ENCODE data around the gene GFM2. TPM values are rescaled to one million over a fixed set of nuclear protein-coding genes. Genes with fewer than 3 reads are reported as not detected.

GFM2 gene
- total RNA-seq, 4 donors from 2014 or later: 19.3 to 27.0 (median 24.7) TPM

DNA sequence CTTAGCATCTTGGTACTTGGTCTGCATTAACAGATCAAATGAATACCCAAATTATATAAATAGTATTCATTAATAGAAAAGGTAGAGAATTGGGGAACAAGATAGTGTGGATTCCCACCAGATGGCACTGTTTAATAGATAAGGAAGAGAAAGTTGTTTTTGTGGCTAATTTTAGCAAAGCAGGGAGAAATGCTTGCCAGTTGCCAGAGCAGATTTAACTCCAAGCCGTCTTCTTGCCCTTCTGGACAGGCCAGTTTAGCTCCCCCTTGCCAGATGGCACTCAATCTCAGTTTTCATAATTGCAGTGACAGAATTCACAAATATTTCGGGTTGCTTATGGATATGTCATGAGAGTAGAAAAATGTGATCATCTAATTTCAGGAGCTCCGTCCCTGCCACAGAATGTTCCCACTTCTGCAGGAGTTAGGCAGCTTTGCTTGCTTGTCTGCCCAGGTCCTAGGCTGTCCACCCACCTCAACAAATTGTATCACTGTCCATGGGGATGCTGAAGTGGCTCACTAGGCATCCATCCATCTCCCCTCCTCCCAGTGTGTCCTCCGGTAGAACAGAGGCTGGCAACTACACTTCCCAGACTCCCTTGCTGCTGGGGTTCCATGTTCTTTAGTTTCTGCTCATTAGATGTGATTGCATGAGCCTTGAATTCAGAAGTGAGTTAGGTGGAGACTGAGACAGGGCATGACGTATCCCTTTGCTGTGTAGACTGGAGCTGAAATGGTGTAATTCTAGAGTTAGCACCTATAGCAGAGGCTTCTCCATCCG lies 93.7 kb downstream of the GFM2 start:
- H3K4me1 ChIP-seq: no peaks in the 10 kb centered on the region
- TF ChIP-seq EP300 (IDR thresholded peaks at IDR 0.05; ENCODE audit: low read depth): no peak
- no peak for TF ChIP-seq POLR2A (IDR thresholded peaks at IDR 0.05)
- TF ChIP-seq, protein P1, sequence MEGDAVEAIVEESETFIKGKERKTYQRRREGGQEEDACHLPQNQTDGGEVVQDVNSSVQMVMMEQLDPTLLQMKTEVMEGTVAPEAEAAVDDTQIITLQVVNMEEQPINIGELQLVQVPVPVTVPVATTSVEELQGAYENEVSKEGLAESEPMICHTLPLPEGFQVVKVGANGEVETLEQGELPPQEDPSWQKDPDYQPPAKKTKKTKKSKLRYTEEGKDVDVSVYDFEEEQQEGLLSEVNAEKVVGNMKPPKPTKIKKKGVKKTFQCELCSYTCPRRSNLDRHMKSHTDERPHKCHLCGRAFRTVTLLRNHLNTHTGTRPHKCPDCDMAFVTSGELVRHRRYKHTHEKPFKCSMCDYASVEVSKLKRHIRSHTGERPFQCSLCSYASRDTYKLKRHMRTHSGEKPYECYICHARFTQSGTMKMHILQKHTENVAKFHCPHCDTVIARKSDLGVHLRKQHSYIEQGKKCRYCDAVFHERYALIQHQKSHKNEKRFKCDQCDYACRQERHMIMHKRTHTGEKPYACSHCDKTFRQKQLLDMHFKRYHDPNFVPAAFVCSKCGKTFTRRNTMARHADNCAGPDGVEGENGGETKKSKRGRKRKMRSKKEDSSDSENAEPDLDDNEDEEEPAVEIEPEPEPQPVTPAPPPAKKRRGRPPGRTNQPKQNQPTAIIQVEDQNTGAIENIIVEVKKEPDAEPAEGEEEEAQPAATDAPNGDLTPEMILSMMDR (IDR thresholded peaks at IDR 0.05): peak in 4 of 5 experiments; percentile 22 to 44 (median 28)
- in situ Hi-C loops (cut with MboI; ENCODE audit: low pct_ligation_motif_present in 1 of 4, low pct_unique_long_range_greater_than_20kb in 1 of 4, low sequenced_read_pairs in 3 of 4): loop anchor here (10.0 to 25.0 kb wide), 3 partner anchors 239 to 1086 kb away; no protein-coding TSS in a partner anchor
- intact Hi-C loops (cut with DNase I; ENCODE audit: low total_unique reads): no loop called here
- WGBS, 2 donors (ENCODE audit: low coverage in 1 of 2): 0 to 66% methylated on average over 1 to 6 of the region's 6 CpGs
- H3K27ac ChIP-seq: peak overlapping the region in 1 of 4 donors; percentile 33
- no peaks in the 10 kb centered on the region for H3K27me3 ChIP-seq
- no peaks in the 10 kb centered on the region for H3K36me3 ChIP-seq
- no peak for DNase-seq
- no peak overlapping the region for H3K4me3 ChIP-seq
- no peaks in the 10 kb centered on the region for H3K9me3 ChIP-seq

DNA sequence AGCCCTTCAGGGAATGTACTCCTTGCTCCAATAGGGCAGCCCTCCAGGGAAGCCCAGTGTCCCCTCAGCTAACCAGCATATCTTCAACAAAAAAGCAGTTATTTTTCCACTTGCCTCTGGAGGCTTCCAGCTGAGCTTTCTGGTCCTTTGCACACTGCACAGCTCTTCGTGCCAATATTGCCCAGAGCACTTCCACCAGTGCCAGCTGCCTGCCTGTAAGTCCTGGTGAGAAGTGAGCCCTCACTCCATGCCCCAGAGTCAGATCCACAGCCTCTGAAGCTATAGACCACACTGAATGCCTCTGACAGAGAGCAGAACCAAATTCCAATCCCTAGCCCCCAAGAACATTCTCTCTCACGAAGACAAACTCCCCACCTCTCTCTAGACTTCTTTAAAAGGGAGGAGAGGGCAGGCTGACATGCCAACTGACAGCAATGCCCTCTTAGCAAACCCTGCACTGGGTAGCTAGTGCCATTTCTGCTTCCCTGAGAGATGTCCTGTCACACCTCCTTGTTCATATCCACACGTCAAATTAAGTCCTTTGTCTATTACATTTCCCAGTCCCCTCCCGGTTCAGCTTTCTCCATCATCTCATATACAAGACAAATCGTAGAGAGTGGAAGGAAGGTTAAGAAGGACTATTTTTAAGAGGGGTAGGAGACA lies 94.6 kb downstream of the GFM2 start:
- Histone ChIP-seq H3K36me3 (no peaks in the 10 kb centered on the region), H3K27ac (no peak overlapping the region), H3K4me1 (no peaks in the 10 kb centered on the region), H3K27me3 (no peaks in the 10 kb centered on the region), H3K4me3 (no peak overlapping the region), H3K9me3 (no peaks in the 10 kb centered on the region)
- TF ChIP-seq, protein P1 (IDR thresholded peaks at IDR 0.05): no peak
- TF ChIP-seq POLR2AphosphoS5 (IDR thresholded peaks at IDR 0.05) (no peak), POLR2A (IDR thresholded peaks at IDR 0.05) (no peak), EP300 (IDR thresholded peaks at IDR 0.05; ENCODE audit: low read depth) (no peak)
- WGBS, 2 donors (ENCODE audit: low coverage in 1 of 2): 52 to 60% methylated on average over 2 to 5 of the region's 5 CpGs
- intact Hi-C loops (cut with DNase I; ENCODE audit: low total_unique reads) (no loop called here), in situ Hi-C loops (cut with MboI; ENCODE audit: low pct_ligation_motif_present in 1 of 4, low pct_unique_long_range_greater_than_20kb in 1 of 4, low sequenced_read_pairs in 3 of 4) (loop anchor here (10.0 to 25.0 kb wide), 3 partner anchors 240 to 1085 kb away; no protein-coding TSS in a partner anchor)
- DNase-seq: no peak

Small RNA genes lying within 50 kb of the gene (small RNA-seq; reads per million reads assigned to genes)
- gene RNU6-658P: 0 reads per million in 4 donors

Other genes starting within 250 kb of the GFM2 start
- gene ENC1, start 126.4 kb downstream of the GFM2 start, total RNA-seq: 10 to 100 TPM; 14.9 to 26.9 (median 22.0) TPM
- gene HEXB, start 81.9 kb downstream of the GFM2 start, total RNA-seq: 100 to 1,000 TPM; 143 to 235 (median 168) TPM
- gene NSA2, start 132 bp upstream of the GFM2 start, total RNA-seq: 10 to 100 TPM; 24.7 to 88.0 (median 37.4) TPM
- 10 to 100 TPM in 1 of 4 donors, 1 to 10 TPM in 2, under 1 TPM in 1; 0.20 to 14.6 (median 2.5) TPM for gene FAM169A, start 99.3 kb upstream of the GFM2 start, total RNA-seq

All from transverse colon (tissue), 4 donors.